SJSA1 (cell line): Measurements from ENCODE around the gene RGS6. TPM values are rescaled to one million over a fixed set of nuclear protein-coding genes. Genes with fewer than 3 reads are reported as not detected.
"Not testable (repeated sequence)": the region's sequence is repeated elsewhere in the genome, so short reads cannot be mapped to it uniquely, and the experiment has no call there.

Experiments
- DNase-seq, 2 experiments: peaks; one replicate each; pipeline ENCODE4 v3.0.0-alpha.2; 2015 to 2020; ENCODE audit warnings: low spot score in 2 of 2, low read depth in 1 of 2
- H3K27ac ChIP-seq: fragments of 250-450 bp; sonication (Bioruptor Pico); 2 replicates; pipeline ENCODE4 v1.5.1; 2020; ENCODE audit warnings: mild to moderate bottlenecking, moderate library complexity
- H3K27me3 ChIP-seq: fragments of 250-450 bp; sonication (Bioruptor Pico); replicated peaks from 2 replicates; pipeline ENCODE4 v1.5.1; 2020; ENCODE audit warnings: mild to moderate bottlenecking, moderate library complexity
- H3K36me3 ChIP-seq: fragments of 250-450 bp; sonication (Bioruptor Pico); 2 replicates; pipeline ENCODE4 v1.5.1; 2020; ENCODE audit warnings: mild to moderate bottlenecking
- H3K4me1 ChIP-seq: fragments of 250-450 bp; sonication (Bioruptor Pico); replicated peaks from 2 replicates; pipeline ENCODE4 v1.6.1; 2021; ENCODE audit warnings: mild to moderate bottlenecking
- H3K4me3 ChIP-seq: fragments of 250-450 bp; sonication (Bioruptor Pico); 2 replicates; pipeline ENCODE4 v1.5.1; 2020; ENCODE audit warnings: mild to moderate bottlenecking
- H3K9me3 ChIP-seq: fragments of 250-450 bp; sonication (Bioruptor Pico); replicated peaks from 2 replicates; pipeline ENCODE4 v1.5.1; 2020; ENCODE audit warnings: mild to moderate bottlenecking
- total RNA-seq: library from RNA; depleted of rRNA; stranded (reverse); fragments of >200 nt; shearing (Covaris generic); gene quantifications from 2 replicates; pipeline ENCODE4 v1.2.3, GENCODE V29; 2014

RGS6 gene
- total RNA-seq, 1 experiment from 2014 or later, result not detected

- no peak overlapping the region for H3K27ac ChIP-seq
- no peak for DNase-seq
These were observed 569 bp upstream of the RGS6 start for GRCh38 chr14:71931492-71932228.

GRCh38 chr14:71933001-71933587 is 865 bp downstream of the RGS6 start:
- peaks cover 39% of the 10 kb centered on the region for H3K27me3 ChIP-seq
- no peaks in the 10 kb centered on the region for H3K36me3 ChIP-seq
- DNase-seq, result no peak

More at GRCh38 chr14:71931492-71932228, 569 bp upstream of the RGS6 start:
- H3K4me3 ChIP-seq, result no peak overlapping the region
- H3K36me3 ChIP-seq, result no peaks in the 10 kb centered on the region
- H3K27me3 ChIP-seq, result peaks cover 39% of the 10 kb centered on the region
- no peaks in the 10 kb centered on the region for H3K9me3 ChIP-seq
- H3K4me1 ChIP-seq, result peaks cover 9% of the 10 kb centered on the region

GRCh38 chr14:71938273-71938672 is 6.0 kb downstream of the RGS6 start:
- not testable (repeated sequence) for H3K4me1 ChIP-seq, H3K9me3 ChIP-seq

More at GRCh38 chr14:71933001-71933587, 865 bp downstream of the RGS6 start:
- Histone ChIP-seq H3K4me3 (no peak overlapping the region), H3K27ac (no peak overlapping the region), H3K9me3 (no peaks in the 10 kb centered on the region), H3K4me1 (peaks cover 9% of the 10 kb centered on the region)

GRCh38 chr14:71939344-71939743 is 7.1 kb downstream of the RGS6 start:
- not testable (repeated sequence) for H3K9me3 ChIP-seq

More at GRCh38 chr14:71938273-71938672, 6.0 kb downstream of the RGS6 start:
- H3K27ac ChIP-seq, DNase-seq, H3K4me3 ChIP-seq, H3K36me3 ChIP-seq: not testable (repeated sequence)
- H3K27me3 ChIP-seq, result peaks cover 16% of the 10 kb centered on the region

GRCh38 chr14:71940500-71940899 is 8.3 kb downstream of the RGS6 start:
- not testable (repeated sequence) for H3K4me1 ChIP-seq, H3K27ac ChIP-seq, H3K27me3 ChIP-seq, H3K9me3 ChIP-seq, H3K36me3 ChIP-seq, H3K4me3 ChIP-seq, DNase-seq

More at GRCh38 chr14:71939344-71939743, 7.1 kb downstream of the RGS6 start:
- H3K27me3 ChIP-seq, DNase-seq, H3K4me3 ChIP-seq, H3K4me1 ChIP-seq, H3K27ac ChIP-seq, H3K36me3 ChIP-seq: not testable (repeated sequence)

GRCh38 chr14:71941616-71942015 is 9.4 kb downstream of the RGS6 start:
- H3K27ac ChIP-seq, H3K4me1 ChIP-seq, DNase-seq, H3K4me3 ChIP-seq, H3K36me3 ChIP-seq, H3K9me3 ChIP-seq, H3K27me3 ChIP-seq: not testable (repeated sequence)

- no peaks in the 10 kb centered on the region for H3K4me1 ChIP-seq
- H3K36me3 ChIP-seq, result no peaks in the 10 kb centered on the region
- H3K9me3 ChIP-seq, result no peaks in the 10 kb centered on the region
- no peaks in the 10 kb centered on the region for H3K27me3 ChIP-seq
- H3K27ac ChIP-seq, result no peak overlapping the region
- H3K4me3 ChIP-seq, result no peak overlapping the region
- no peak for DNase-seq
These were observed 10.9 kb downstream of the RGS6 start for GRCh38 chr14:71942904-71943694.

- no peak overlapping the region for H3K4me3 ChIP-seq
- H3K36me3 ChIP-seq, result no peaks in the 10 kb centered on the region
- no peak for DNase-seq
- H3K27me3 ChIP-seq, result no peaks in the 10 kb centered on the region
- no peaks in the 10 kb centered on the region for H3K4me1 ChIP-seq
- no peak overlapping the region for H3K27ac ChIP-seq
- H3K9me3 ChIP-seq, result no peaks in the 10 kb centered on the region
These were observed 11.4 kb downstream of the RGS6 start for GRCh38 chr14:71943695-71944018.

GRCh38 chr14:71947947-71948500 is 15.8 kb downstream of the RGS6 start:
- Histone ChIP-seq H3K4me3 (no peak overlapping the region), H3K9me3 (no peaks in the 10 kb centered on the region), H3K27ac (no peak overlapping the region), H3K4me1 (no peaks in the 10 kb centered on the region), H3K27me3 (no peaks in the 10 kb centered on the region), H3K36me3 (no peaks in the 10 kb centered on the region)
- DNase-seq, result no peak

- H3K27ac ChIP-seq, result no peak overlapping the region
- no peak for DNase-seq
- no peak overlapping the region for H3K4me3 ChIP-seq
- no peaks in the 10 kb centered on the region for H3K9me3 ChIP-seq
- no peaks in the 10 kb centered on the region for H3K36me3 ChIP-seq
- no peaks in the 10 kb centered on the region for H3K4me1 ChIP-seq
- no peaks in the 10 kb centered on the region for H3K27me3 ChIP-seq
These were observed 20.4 kb downstream of the RGS6 start for GRCh38 chr14:71952381-71953363.

GRCh38 chr14:71956920-71957563 is 24.8 kb downstream of the RGS6 start:
- no peak for DNase-seq
- Histone ChIP-seq H3K27ac (no peak overlapping the region), H3K36me3 (no peaks in the 10 kb centered on the region), H3K27me3 (no peaks in the 10 kb centered on the region), H3K4me1 (no peaks in the 10 kb centered on the region), H3K9me3 (no peaks in the 10 kb centered on the region), H3K4me3 (no peak overlapping the region)

GRCh38 chr14:71959055-71959454 is 26.8 kb downstream of the RGS6 start:
- H3K27me3 ChIP-seq, result no peaks in the 10 kb centered on the region
- no peaks in the 10 kb centered on the region for H3K4me1 ChIP-seq
- no peaks in the 10 kb centered on the region for H3K9me3 ChIP-seq
- DNase-seq, result no peak
- H3K36me3 ChIP-seq, result no peaks in the 10 kb centered on the region
- no peak overlapping the region for H3K4me3 ChIP-seq
- H3K27ac ChIP-seq, result no peak overlapping the region
